ENCODE results near the gene NSG2.
A peak's percentile ranks its signal among the peaks of the same experiment; 100 is the strongest.
"Not testable (repeated sequence)": the region's sequence is repeated elsewhere in the genome, so short reads cannot be mapped to it uniquely, and the experiment has no call there.

NSG2 gene

GRCh38 chr5:174146556-174146955 lies 101.0 kb downstream of the NSG2 start:
- TF ChIP-seq, protein P1, sequence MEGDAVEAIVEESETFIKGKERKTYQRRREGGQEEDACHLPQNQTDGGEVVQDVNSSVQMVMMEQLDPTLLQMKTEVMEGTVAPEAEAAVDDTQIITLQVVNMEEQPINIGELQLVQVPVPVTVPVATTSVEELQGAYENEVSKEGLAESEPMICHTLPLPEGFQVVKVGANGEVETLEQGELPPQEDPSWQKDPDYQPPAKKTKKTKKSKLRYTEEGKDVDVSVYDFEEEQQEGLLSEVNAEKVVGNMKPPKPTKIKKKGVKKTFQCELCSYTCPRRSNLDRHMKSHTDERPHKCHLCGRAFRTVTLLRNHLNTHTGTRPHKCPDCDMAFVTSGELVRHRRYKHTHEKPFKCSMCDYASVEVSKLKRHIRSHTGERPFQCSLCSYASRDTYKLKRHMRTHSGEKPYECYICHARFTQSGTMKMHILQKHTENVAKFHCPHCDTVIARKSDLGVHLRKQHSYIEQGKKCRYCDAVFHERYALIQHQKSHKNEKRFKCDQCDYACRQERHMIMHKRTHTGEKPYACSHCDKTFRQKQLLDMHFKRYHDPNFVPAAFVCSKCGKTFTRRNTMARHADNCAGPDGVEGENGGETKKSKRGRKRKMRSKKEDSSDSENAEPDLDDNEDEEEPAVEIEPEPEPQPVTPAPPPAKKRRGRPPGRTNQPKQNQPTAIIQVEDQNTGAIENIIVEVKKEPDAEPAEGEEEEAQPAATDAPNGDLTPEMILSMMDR (IDR thresholded peaks at IDR 0.05; ENCODE audit: low read depth, low read length) = no peak
- no peaks in the 10 kb centered on the region for H3K9me3 ChIP-seq
- no peak for DNase-seq

GRCh38 chr5:174147012-174147411 lies 101.5 kb downstream of the NSG2 start:
- H3K27me3 ChIP-seq; DNase-seq; H3K4me3 ChIP-seq (ENCODE audit: low read depth, low read length); H3K9me3 ChIP-seq; H3K36me3 ChIP-seq: not testable (repeated sequence)
- peaks cover 16% of the 10 kb centered on the region for H3K4me1 ChIP-seq

More at GRCh38 chr5:174146556-174146955, 101.0 kb downstream of the NSG2 start:
- Histone ChIP-seq H3K36me3 (no peaks in the 10 kb centered on the region), H3K27me3 (no peaks in the 10 kb centered on the region), H3K4me3 (ENCODE audit: low read depth, low read length) (no peak overlapping the region), H3K4me1 (peaks cover 16% of the 10 kb centered on the region)

DNA sequence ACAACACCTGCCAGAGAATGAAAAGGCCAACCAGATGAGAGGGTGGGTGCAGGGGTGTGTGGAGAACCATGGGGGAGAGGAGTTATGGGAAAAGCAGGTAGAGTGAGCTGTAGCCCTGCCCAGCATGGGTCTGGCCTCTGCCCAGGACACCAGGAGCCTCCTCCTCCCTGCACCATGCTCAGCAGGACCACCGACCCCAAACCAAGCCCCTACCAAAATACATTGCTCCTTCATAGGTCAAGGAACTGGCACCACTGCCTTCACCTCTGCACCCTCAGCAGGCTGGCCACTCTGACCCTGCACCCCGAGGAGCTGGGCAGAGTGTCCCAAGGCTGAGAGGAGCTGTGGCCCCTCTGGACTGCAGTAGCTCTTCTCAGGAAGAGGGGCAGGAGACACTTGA lies 102.0 kb downstream of the NSG2 start:
- H3K27me3 ChIP-seq = no peaks in the 10 kb centered on the region
- H3K36me3 ChIP-seq = no peaks in the 10 kb centered on the region
- no peak for DNase-seq
- TF ChIP-seq, protein P1 (IDR thresholded peaks at IDR 0.05; ENCODE audit: low read depth, low read length) = no peak
- H3K9me3 ChIP-seq = no peaks in the 10 kb centered on the region
- peaks cover 16% of the 10 kb centered on the region for H3K4me1 ChIP-seq
- H3K4me3 ChIP-seq (ENCODE audit: low read depth, low read length) = no peak overlapping the region

GRCh38 chr5:174148721-174149120 lies 103.2 kb downstream of the NSG2 start:
- DNase-seq = peak; percentile 55
- TF ChIP-seq, protein P1 (IDR thresholded peaks at IDR 0.05; ENCODE audit: low read depth, low read length) = no peak
- no peak overlapping the region for H3K4me3 ChIP-seq (ENCODE audit: low read depth, low read length)

DNA sequence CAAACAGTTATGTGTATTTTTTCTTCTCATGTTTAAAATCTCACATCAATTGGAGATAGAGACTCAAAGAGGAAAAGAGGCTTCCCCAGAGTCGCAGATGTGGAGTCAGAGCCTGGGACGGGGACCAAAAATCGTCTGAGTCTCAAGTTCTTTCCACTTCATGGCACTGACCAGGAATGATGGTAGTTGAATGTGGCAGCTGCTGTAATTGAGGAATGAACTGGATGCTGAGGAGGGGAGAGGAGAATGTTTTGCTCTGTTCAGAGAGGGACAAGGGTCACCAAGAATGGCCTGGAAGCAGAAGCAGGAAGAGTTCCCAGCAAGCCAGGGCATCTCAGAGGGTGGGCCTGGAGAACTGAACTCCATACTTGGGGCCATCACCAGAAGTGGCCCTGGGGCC lies 103.9 kb downstream of the NSG2 start:
- H3K36me3 ChIP-seq = no peaks in the 10 kb centered on the region
- no peak overlapping the region for H3K4me3 ChIP-seq (ENCODE audit: low read depth, low read length)
- TF ChIP-seq, protein P1 (IDR thresholded peaks at IDR 0.05; ENCODE audit: low read depth, low read length) = no peak
- DNase-seq = no peak
- H3K9me3 ChIP-seq = no peaks in the 10 kb centered on the region
- no peaks in the 10 kb centered on the region for H3K27me3 ChIP-seq
- H3K4me1 ChIP-seq = peaks cover 13% of the 10 kb centered on the region

More at GRCh38 chr5:174148721-174149120, 103.2 kb downstream of the NSG2 start:
- H3K9me3 ChIP-seq = no peaks in the 10 kb centered on the region
- no peaks in the 10 kb centered on the region for H3K36me3 ChIP-seq
- H3K4me1 ChIP-seq = peaks cover 16% of the 10 kb centered on the region
- H3K27me3 ChIP-seq = no peaks in the 10 kb centered on the region

DNA sequence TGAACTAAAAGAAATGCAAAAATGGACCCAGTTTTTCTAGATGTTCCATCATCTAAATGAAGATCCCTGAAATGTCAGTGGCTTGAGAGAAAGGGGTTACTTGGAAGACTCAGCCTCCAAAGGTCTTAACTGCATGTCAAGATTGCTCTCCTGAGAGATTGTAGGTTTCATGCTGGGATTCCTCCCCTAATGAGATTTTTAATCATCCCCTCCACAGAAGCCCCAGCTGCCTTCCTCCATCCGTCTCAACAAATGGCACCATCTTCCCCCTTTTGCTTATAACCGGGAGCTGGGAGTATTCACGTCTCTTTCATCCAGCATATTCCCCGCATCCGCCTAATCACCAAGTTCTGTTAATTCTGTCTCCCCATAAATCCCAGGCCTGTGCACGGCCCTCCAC lies 104.5 kb downstream of the NSG2 start:
- TF ChIP-seq, protein P1 (IDR thresholded peaks at IDR 0.05; ENCODE audit: low read depth, low read length) = no peak
- peaks cover 13% of the 10 kb centered on the region for H3K4me1 ChIP-seq
- no peak for DNase-seq
- H3K27me3 ChIP-seq = no peaks in the 10 kb centered on the region
- no peaks in the 10 kb centered on the region for H3K36me3 ChIP-seq
- H3K4me3 ChIP-seq (ENCODE audit: low read depth, low read length) = no peak overlapping the region
- no peaks in the 10 kb centered on the region for H3K9me3 ChIP-seq

Data from BE2C (cell line).